GM19025 (cell line): ENCODE results near the gene TSC22D3.

Experiments
- ATAC-seq: cut with Tn5 transposase; IDR thresholded peaks from one replicate; pipeline ENCODE4 v1.9.1; 2021; ENCODE audit warnings: mild to moderate bottlenecking, low read depth, moderate library complexity; ENCODE audit not compliant: unreplicated experiment

Gene TSC22D3

DNA sequence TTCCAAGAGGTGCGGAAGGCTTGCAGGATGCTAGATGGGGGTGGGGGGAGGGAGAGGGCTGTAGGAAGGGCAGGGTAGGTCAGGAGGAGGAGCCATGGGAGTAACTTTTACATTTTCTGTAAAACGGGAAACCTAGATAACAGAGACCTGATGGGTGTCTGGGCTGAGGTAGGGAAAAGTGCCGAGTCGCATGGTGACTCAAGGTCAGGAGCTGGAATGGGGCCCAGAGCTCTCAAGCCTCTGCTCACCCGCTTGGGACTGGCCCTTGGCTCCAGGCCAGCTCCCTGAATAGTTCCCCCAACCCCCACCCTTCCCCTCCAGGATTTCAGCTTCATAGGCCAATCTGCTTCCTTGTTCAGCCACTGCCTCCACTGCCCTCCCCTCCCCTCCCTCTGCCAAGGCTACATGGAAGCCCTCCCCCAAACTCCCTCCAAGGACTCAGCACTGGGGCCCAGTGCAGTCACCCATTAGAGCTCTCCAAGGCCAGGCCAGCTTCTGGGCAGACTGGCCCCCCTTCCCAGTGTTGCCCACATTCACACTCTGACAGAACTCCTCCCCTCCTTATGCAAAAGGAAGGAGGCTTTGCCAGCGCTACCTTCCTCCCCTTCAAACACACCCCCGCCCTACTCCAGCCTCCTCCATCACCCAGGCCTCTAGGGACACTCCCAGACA lies 43.6 kb downstream of the TSC22D3 start:
- no peak for ATAC-seq

DNA sequence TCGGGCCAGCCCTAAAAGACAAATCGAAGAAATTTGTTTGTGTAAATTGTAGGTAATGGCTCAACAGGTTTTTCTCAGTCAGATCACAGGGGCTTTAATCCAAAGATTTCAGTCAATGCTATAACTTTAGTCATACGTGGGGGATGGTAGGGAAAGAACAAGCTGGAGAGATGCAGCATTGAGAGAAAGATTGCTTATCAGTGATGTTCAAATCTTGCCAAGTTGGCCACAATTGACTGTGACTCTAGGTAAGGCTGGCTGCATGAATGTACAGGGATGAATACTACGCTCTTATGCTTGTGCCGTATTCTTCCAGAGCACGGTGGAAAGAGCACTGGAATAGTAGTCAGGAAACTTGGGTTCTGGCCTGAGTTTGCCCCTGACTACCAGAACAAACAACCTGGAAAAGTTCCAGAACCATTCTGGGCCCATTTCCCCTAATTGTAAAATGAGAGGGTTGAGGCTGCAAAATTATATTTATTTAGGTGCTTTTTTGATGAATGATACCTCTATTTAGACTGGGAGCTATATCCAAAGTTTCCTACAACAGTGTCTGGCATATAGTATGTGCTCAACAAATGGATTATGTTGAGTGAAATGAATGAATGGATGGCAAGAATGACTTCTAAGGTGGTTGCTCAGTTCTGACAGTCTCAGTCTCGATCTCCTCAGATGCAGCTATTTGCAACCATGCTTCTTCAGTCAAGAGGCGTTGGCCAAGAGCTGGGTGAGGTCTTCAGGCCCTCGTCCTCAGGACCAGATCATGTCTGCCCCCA lies 44.4 kb downstream of the TSC22D3 start:
- no peak for ATAC-seq

DNA sequence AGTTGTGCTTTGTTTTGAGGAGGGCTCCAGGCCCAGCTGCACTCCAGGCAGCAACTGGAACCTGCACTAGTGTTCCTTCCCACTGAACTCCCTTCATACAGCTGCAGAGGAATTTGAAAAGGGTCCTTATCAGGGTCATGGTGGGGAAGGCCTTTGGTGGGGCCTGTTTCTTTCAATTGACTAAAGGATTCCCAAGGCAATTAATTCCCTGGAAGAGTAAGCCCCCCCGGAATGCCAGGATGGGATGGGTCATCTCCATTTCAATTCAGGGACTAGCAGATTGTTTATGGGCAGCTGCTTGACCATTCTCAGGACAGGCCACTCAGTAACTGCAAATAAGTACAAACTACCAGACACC lies 45.3 kb downstream of the TSC22D3 start:
- no peak for ATAC-seq

DNA sequence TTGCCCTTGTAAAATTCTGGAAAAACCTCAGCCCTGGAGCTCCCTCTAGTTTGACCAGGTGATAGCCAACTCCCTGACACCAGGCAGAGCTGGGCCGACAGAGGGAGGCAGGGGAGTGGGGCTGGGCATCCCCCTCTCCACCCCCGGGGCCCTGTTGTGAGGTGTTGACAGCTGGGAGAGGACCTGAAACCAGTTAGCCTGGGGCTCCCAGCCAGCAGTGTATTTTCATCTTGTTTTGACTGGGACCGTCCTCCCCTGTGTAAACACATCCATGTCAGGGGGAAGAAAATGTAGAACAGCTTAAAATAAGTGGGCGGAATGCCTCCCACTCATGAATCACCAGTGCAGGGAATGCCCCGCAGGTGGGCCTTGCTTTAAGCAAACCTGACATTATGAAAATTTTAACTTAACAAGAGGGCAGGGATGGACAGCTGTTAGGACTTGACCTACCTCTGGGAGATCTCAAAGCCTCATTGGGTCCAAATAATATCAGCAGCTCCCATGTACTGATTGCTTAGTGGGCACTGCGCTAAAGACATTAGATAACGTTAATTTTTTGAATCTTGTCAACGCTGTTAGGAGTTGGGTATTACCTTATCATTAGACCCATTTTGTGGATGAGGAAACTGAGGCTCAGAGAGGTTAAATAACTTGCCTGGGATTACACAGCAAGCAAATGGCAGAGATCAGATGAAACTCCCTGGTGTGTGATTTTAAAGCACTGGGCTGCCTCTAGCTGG lies 45.9 kb downstream of the TSC22D3 start:
- ATAC-seq: peak; percentile 89

DNA sequence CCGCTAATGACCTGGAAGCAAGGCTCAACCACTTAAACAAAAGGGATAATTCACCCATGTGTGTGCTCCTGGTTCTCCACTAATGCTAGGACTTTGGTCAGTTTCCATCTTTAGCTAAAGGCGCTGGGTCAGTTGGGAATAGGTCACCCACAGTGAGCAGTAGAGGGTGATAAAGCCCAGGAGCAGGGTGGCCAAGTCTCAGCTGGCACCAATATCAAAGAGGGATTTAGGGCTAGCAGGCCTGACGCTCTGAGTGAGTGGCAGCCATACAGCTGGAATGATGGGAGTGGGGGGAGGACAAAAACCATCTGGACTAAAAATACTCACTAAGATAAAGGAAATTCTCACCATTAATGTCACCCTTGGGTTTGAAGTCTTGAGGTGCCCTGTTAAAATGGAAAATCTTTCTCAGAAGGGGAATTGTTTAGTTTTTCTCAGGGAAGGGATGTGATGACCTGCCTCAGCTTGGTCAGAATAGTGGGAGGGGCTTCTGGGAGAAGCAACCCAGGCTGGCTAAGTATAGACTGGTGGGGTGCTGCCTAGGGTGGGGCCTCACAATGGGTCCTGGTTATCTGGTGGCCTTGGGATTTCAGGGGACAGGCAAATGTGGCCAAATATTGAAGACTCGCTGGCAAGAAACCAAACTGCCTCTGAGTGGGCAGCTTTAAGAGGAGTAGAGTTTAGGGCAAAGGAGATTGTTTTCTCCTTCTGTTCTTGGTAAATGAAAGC lies 47.1 kb downstream of the TSC22D3 start:
- no peak for ATAC-seq

DNA sequence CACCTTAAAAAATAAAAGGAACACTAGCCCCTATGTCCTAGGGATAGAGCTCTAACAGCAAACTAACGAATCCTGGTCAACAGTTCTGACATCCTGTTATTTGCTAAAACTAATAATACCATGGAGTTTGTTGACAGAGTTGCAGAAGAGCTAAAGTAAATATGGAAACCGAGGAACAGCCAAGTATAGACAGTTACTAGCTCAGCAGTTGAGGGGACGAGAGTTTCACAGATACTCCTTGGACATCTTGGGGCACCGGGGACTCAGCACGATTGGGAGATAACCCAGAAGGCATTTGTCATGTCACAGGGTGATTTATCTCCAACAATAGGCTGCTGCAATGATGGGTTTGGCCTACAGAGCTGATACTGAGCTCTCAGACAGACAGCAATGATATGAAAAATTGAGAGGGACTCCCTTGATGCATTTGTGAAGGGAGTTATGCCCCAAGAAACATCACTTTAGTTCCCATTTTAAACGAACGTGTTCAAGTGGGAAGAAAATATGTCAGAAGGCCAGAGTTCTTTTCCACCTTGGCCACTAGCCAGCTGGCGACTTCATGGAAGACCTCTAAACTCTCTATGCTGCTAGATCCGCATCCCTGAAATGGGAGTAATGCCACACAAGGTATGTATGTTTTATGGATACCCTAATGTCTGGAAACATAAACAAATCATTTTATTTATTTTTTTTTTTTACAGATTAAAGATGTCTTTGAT lies 48.6 kb downstream of the TSC22D3 start:
- no peak for ATAC-seq

DNA sequence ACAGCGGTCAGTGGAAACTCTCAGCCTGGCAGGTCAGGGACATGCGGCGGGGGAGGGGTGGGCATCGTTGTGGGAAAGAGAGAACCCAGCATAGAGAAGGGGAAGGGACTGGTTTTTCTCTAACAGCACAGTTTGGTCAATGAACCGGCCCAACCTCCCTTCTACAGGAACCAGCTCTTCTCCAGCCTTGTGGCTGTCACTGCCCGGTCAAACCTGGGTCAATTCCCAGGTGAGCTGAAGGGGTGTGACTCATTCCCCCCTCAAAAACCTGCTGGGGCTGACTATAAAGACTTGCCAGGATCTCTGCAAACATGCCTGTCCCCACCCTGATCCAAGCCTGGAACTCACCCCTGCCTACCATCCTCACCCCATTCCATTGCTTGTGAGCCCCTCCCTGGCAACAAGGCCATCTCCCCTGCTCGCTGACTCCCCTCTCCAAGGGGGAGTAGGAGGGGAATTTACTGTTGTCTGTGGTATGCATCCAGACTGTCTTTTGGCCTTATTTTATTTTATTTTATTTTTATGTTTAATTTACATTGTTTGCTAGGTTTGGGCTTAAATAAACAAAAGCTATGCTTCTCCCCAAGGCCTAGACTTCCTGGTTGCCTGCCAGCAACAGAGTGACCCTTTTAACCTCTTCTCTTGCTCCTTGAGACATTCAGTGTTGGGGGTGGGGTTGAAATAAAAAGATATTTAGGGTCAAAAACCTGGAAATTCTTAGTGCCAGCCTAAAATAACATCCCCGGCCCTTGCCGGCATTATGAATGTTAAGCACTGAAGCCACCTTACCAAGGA lies 49.6 kb downstream of the TSC22D3 start:
- ATAC-seq: no peak

DNA sequence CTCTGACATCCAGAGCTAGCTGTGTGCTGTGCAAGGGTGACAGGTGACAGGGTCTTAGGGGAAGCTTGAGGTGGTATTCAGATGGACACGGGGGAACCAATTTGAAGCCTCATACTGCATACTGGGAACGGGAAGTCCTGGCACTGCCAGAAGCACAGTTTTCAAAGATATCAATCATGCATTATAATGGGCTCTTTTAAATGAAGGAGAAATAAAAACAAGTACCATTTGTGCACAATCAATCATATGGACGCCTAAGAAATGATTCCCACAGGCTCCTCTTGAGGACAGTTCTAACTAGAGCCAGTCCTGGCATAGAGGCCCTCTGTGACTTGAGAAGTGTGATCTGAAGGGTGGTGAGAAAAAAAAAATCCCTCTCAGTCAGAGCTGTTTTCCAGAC lies 50.9 kb downstream of the TSC22D3 start:
- no peak for ATAC-seq

DNA sequence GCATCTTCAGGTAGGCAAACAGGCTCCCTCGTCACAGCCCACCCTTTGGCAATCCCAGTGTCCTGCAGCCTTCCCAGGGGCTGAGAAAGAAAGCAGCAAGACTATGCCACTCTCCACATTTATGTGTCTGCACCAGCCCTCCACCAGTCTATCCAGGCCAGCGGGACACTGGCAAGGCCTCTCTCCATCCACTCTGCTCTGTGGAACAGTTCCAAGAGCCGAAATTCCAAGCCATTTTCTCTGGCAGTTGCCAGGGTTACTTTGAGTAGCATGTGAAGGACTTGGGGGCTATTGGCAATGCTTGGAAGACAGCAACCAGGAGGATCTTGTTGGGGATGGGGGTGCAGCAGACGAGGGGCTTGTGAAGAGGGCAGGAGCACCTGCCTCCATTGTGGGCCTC lies 52.1 kb downstream of the TSC22D3 start:
- no peak for ATAC-seq

DNA sequence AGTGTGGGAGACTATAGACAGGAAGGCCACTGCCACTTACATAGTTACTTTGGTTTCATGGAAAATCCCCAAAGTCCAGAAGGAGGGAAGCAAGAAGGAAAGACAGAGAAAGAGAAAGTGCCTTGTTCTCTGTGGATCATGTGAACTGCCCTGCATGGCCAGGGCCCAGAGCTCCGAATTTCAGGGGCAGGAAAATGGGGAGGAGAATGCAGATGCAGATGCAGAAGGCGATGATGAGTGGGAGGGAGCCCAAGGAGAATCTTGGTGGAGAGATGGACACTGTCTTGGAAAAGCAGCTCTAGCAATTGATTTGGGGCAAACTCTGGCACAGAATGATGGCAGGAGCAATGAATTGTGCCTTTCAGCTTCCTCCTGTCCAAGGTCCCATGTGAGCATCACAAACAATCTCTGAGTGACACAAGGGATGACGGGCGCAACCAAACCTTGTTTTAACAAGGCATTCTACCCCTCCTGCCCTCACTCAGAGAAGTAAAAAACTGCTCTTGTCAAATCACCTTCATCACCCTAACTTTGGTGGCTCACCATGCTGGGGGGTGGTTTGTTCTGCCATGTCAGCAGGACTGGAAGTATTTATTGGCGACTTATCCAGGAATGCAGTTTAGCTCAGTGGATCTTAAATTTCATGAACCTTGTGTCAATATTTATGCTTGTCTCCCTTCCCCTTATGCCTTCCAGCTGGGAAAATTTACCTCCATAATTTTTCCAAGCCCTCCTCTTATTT lies 53.5 kb downstream of the TSC22D3 start:
- no peak for ATAC-seq

DNA sequence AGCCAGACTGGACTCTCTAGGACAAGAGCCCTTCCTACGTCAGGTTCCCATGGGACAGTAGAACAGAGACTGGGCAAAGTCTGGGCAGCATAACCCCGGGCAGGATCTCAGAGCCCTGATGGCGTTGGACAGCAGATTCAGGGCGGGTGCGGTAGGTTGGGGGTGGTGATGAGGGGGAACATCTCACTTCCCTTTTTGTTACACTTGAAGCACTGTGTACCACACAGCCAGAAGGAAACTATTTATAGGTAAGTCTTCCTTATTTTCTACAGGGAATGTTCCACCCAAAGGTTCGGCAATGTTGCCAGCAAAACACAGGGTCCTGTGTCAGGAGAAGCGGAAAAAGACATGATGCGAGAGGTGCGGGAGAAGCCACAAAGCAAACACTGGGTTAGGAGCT lies 54.3 kb downstream of the TSC22D3 start:
- no peak for ATAC-seq

DNA sequence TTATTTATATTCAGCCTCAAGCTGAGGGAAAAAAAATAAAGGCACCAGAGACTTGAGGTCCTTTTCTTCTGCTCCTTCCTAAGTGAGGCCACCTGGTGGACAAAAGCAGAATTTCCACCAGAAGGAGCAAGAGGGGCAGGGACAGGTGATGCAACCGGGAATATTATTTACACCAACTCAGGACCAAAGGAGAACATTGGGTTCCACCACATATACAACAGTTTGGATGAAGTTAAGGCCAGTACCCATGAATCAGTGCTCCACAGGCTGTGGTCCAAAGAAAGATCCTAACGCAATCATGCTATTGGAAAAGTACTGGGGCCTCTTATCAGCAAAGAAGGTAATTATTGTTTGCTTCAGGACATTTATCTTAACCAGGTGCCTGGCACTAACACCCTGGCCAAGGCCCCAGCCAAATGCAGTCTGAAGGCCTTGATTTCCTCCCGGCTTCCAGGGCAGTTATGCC lies 57.4 kb downstream of the TSC22D3 start:
- ATAC-seq: no peak

DNA sequence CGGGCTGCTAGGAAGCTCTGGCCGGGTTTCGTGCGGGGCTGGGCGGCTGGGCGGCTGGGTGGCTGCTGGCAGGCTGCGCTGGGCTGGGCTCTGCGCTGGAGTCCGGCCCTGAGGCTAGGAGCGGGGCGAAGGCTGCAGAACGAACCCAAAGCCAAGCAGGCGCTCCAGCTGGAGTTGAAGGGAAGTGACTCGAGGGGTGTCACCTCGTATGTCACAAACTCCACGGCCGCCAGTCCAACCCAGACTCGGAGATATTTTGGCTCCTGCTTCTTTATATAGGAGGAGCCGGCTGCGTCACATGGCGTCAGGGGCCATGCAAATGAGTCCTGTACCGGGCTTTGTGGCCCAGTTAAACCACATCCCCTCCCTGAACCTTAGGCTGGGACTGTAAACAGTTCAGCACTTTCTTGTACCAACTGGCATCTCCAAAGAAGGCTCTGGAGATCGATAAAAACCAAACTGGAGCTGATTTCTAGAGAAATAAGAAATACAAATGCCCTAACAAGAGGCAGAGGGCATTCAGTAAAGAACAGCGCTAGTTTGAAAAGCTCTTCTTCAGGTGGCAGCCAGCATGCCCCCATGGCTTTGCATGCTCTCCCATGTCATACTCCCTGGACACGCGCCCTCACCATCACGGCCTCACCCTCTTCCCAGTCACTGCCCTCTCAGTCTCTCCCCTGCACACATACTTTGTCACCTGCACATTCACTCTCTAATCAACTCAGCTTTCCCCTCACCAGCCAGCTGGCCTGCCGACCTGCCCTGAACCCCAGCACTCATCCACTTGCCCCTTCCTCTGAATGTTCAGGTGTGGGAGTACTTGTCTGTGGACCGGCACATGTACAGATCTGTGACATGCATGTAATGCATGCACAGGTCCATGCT lies 58.5 kb downstream of the TSC22D3 start:
- ATAC-seq: peak; percentile 64

DNA sequence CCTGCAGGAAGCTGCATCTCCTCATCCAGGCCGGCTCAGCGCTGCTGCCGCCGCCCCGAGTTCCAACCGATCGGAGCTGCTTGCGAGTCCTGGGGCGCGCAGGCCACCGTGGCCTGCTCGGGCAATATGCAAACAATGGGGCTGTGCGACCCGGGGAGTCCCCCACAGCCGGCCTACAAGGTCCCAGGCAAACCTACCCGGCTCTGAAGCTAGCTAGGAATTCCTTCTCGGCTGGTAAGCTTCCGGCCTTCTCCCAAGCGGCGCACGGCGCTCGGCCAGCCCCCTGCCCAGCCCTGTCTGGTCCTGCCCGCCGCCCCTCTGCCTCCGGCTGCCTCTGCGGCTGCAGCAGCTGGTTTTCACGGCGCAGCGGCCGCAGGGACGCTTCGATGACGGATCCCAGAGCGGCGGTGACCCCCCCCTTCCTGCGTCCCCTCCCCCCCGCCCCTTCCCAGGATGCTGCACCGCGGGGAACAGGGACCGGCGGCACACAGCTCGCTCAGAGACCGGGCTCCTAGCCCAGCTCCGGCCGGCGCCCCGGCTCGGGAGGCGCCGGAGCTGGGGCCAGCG lies 59.4 kb downstream of the TSC22D3 start:
- ATAC-seq: peak; percentile 32

DNA sequence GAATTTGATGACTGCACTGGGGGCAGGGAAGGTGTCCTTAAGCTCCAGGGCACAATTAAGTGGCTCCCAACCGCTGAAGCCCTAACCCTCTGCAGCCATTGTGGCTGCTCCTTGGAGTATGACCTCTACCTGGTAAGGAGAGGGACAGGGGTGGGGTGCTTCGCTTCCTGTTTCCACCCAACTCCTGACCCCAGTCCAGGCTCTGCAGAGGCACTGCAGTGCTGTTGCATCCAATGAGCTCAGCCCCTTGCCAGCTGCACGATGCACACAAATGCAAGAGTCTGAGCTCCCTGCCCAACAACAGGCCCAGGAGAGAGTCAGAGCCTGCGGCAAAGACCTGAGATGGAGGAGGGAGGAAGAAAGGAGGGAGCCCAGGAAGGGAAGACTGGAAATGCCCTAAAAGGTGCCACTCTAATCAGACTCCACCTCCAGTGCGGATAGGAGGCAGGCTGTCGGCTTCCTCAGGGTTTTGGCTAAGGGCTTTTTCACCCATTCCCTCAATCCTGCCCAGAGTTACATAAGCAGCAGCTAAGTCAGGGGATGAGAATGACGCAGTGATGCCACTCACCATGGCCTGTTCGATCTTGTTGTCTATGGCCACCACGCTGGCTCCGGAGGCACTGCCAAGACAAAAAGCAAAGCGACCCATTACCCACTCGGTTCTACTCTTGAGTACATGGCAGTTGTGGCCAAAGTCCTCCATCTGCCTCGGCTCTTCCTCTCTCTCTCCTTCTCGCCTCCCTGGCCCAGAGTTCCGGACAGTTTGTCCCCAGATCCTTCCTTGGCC lies 60.1 kb downstream of the TSC22D3 start:
- ATAC-seq: no peak

DNA sequence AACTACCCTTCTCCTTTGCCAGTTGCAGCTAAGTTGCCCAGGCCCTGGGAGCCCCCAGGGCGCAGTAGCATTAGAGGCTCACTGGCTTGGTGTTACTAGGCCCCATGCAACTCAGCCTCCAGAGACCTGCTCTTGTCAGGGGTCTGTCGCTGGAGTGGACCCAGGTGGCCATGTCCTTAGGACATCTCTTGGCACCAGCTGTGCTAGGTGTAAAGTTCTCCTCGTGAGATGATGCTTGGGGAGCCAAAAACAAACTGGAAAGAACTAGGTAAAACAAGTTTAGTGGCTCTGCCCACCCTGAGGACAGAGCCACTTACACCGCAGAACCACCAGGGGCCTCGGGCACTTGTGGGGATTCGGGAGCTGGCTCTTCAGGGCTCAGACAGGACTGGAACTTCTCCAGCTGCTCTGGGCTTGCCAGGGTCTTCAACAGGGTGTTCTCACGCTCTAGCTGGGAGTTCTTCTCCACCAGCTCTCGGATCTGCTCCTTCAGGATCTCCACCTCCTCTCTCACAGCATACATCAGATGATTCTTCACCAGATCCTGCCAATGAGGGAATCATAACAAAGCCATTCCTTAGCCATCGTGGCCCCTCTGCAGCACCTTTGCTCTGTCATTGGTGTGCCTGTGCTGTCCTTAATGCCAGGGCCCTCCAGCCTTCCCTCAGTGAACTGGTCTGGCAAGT lies 61.2 kb downstream of the TSC22D3 start:
- no peak for ATAC-seq
